GM21381 (cell line): ENCODE data around the gene ARHGEF3.
"Not testable (repeated sequence)": the region's sequence is repeated elsewhere in the genome, so short reads cannot be mapped to it uniquely, and the experiment has no call there.

Source experiments
- ATAC-seq: cut with Tn5 transposase; IDR thresholded peaks from one replicate; pipeline ENCODE4 v1.9.1; 2021; ENCODE audit warnings: mild to moderate bottlenecking, moderate library complexity; ENCODE audit not compliant: unreplicated experiment

The ARHGEF3 gene

GRCh38 chr3:56744016-56744415 lies 57.7 kb downstream of the ARHGEF3 start:
- ATAC-seq, result no peak

- no peak for ATAC-seq
These were observed 58.9 kb downstream of the ARHGEF3 start for GRCh38 chr3:56742887-56743286.

DNA sequence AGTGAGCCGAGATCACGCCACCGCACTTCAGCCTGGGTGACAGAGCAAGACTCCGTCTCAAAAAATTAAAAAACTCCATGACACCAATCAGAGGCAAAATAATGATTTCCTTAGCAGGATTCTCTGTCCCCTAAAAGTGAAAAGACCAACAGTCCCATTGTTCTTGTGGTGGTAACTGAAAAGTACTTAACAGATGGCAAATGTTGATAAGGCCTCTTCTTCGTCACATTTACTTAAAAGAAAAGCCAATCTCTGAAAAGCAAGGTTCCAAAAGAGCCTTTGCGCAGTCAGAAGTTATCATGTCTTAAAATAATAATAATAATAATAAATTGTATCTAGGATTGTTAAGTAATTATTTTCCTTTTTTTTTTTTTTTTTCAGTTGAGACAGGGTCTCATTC lies 62.7 kb downstream of the ARHGEF3 start:
- no peak for ATAC-seq

DNA sequence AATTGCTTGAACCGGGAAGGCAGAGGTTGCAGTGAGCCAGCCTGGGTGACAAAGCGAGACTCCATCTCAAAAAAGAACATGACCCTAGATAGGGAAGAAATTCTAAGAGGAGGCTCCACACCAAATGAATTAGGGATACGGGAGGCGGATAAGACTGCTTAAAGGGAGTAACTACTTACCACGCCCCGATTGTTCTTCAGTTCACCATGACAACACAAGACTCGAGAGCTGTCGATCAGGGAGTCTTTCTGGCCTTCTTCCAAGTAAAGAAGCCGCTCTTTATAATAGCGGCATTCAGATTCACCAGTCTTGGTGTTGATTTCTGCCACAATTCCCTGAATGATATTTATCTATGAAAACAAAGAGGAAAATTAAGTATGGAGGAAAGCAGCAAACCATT lies 64.7 kb downstream of the ARHGEF3 start:
- ATAC-seq, result no peak

DNA sequence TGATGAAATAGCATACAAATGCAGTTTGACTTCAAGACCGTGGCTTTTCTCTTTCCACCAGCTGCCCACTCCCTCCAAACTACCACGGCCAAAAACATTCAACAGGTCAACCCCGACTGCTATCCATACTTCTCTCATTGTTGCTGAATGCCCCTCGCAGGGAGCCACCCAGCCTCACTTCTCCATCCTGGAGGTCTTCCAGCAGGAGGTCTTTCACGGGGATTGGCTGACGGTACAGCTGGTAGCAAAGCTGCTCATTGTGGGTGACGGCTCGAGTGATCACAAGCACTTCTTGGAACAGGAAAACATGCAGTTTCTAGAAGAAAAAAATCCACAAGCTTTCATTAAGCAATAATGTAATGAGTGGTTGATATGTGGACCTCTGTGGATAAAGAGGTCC lies 69.6 kb downstream of the ARHGEF3 start:
- no peak for ATAC-seq

GRCh38 chr3:56725175-56725574 lies 76.6 kb downstream of the ARHGEF3 start:
- peak; percentile 97 for ATAC-seq

DNA sequence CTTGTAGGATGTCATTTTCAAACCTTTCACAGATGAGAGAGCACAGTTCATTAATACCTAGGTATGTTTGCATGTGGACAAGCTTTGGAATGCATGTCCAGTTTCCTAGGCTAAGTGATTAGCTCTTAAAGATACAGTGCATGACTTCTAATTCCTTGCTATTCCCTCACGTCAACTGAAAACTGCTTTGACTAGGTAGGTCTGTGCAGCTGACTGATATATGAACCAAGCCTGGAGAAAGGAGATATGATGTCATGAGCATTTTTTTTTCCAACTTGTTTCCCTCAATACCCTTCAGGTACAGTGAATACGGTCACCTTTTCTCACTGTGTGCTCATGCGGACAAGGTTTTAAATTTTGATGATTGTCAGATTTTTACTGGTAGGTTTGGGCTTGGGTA lies 77.1 kb downstream of the ARHGEF3 start:
- no peak for ATAC-seq

DNA sequence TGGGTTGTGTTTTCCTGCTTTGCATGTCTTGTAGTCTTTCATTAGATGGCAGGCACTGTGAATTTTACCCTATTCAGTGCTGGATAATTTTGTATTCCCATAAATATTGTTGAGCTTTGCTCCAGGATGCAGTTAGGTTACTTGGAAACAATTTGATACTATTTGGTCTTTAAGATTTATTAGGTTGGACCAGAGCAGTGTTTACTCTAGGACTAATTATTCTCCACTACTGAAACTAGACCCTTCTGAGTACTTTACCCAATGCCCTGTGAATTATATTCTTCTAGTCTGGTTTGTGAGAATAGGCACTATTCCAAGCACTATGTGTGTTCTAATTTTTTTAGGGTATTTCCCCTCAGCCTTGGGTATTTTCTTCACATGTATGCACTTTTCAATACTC lies 80.9 kb downstream of the ARHGEF3 start:
- no peak for ATAC-seq

- not testable (repeated sequence) for ATAC-seq
These were observed 82.9 kb downstream of the ARHGEF3 start for GRCh38 chr3:56718809-56719208.

- ATAC-seq, result no peak
These were observed 90.4 kb downstream of the ARHGEF3 start for GRCh38 chr3:56711344-56711743.

DNA sequence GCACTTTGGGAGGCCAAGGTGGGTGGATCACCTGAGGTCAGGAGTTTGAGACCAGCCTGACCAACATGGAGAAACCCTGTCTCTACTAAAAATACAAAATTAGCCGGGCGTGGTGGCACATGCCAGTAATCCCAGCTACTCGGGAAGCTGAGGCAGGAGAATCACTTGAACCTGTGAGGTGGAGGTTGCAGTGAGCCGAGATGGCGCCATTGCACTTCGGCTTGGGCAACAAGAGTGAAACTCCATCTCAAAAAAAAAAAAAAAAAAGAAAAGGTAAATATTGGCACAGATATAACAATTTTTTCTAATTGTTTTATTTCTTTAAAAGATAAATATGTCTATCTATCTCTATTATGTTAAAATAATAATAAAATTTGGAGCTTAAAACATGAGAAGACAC lies 94.3 kb downstream of the ARHGEF3 start:
- not testable (repeated sequence) for ATAC-seq

DNA sequence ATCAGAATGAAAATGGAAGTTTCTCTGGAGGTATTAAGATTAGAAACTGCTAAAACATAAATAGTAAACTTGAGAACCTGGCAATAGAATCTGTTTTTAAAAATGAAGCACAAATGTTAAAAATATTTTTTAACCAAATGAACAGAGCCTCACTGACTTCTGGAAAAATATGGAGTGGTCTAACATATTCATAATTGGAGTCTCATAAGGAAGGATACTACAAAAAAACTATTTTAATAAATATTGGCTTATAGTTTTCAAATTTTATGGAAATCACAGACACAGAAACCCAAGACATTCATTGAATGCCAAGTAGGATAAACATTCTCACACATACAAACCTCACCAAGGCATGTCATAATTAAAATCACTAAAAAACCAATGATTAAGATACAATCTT lies 95.1 kb downstream of the ARHGEF3 start:
- ATAC-seq, result no peak

DNA sequence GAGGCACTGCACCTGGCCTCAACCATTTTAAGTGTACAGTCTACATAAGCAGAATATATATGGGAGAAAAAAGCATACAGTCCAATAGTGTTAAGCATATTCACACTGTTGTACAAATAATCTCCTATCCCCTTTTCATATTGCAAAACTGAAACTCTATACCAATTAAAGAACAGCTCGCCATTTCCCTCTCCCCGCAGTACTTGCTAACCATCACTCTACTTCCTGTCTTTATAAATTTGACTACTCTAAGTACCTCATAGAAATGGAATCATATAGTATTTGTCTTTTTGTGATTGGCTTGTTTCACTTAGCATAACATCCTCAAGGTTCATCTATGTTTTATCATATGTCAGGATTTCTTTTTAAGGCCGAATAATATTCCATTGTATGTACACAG lies 97.0 kb downstream of the ARHGEF3 start:
- ATAC-seq, result no peak

GRCh38 chr3:56702490-56703315 lies 99.0 kb downstream of the ARHGEF3 start:
- no peak for ATAC-seq

DNA sequence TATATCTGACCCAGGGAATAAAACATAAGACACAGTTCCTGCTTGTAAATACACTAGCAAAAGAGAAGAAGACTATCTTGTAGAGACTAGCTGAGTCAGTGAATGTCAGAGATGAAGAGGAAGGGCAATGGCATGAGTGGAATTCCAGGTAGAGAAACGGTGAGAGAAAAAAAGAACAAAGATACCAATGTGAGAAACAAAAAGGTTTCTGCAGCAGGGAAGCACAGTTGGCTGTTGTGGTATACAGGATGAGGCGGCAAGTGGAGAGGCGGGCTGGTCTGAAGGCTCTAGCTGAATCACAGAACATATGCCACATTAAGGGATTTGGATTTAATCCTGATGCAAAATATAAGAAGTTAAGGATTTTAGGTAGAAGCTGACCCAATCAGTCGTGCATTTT lies 101.6 kb downstream of the ARHGEF3 start:
- ATAC-seq, result no peak

GRCh38 chr3:56694867-56695683 lies 106.7 kb downstream of the ARHGEF3 start:
- ATAC-seq, result no peak

GRCh38 chr3:56693750-56694149 lies 108.0 kb downstream of the ARHGEF3 start:
- ATAC-seq, result no peak

GRCh38 chr3:56692520-56693433 lies 109.0 kb downstream of the ARHGEF3 start:
- peak; percentile 71 for ATAC-seq

GRCh38 chr3:56692001-56692365 lies 109.8 kb downstream of the ARHGEF3 start:
- ATAC-seq, result not testable (repeated sequence)

GRCh38 chr3:56691165-56692000 lies 110.4 kb downstream of the ARHGEF3 start:
- ATAC-seq, result no peak
